Type B pancreatic cell (in vitro differentiated cells): ENCODE results near the gene KREMEN1. TPM values are rescaled to one million over a fixed set of nuclear protein-coding genes. Genes with fewer than 3 reads are reported as not detected.

Experiments
- DNase-seq: peaks from one replicate; pipeline ENCODE4 v3.0.0; 2021; ENCODE audit warnings: mixed read lengths; ENCODE audit not compliant: unreplicated experiment; ENCODE audit errors: extremely low spot score
- H3K27ac Mint-ChIP-seq: 2 replicates; pipeline ENCODE4 v1.8.0; 2021; ENCODE audit warnings: mild to moderate bottlenecking, mixed read lengths
- H3K27me3 Mint-ChIP-seq: 2 replicates; pipeline ENCODE4 v1.8.0; 2021; ENCODE audit warnings: mixed read lengths
- H3K36me3 Mint-ChIP-seq: 2 replicates; pipeline ENCODE4 v1.8.0; 2021; ENCODE audit warnings: mixed read lengths
- H3K4me1 Mint-ChIP-seq: one replicate; pipeline ENCODE4 v1.8.0; 2021; ENCODE audit warnings: mixed read lengths; ENCODE audit not compliant: unreplicated experiment
- H3K4me3 Mint-ChIP-seq: 2 replicates; pipeline ENCODE4 v1.8.0; 2021; ENCODE audit warnings: mild to moderate bottlenecking, mixed read lengths
- H3K9me3 Mint-ChIP-seq: 2 replicates; pipeline ENCODE4 v1.8.0; 2021; ENCODE audit warnings: mixed read lengths
- CTCF ChIP-seq: fragments of 200-600 bp; sonication (generic); conservative IDR thresholded peaks from 2 replicates; pipeline ENCODE4 v1.5.0; 2021; ENCODE audit warnings: antibody characterized with exemption, mild to moderate bottlenecking
- total RNA-seq: library from RNA; stranded (reverse); gene quantifications from 2 replicates; pipeline ENCODE4 v1.2.1, GENCODE V29; 2021; ENCODE audit warnings: low replicate concordance

The KREMEN1 gene
- total RNA-seq, 1 donor from 2014 or later, result 26.2 TPM

- TF ChIP-seq CTCF, result no peak
- no peaks in the 10 kb centered on the region for H3K36me3 Mint-ChIP-seq
Observed at GRCh38 chr22:29165321-29166060, 92.7 kb downstream of the KREMEN1 start.

GRCh38 chr22:29166180-29166579, 93.3 kb downstream of the KREMEN1 start:
- H3K9me3 Mint-ChIP-seq, result no peaks in the 10 kb centered on the region
- no peak overlapping the region for H3K4me3 Mint-ChIP-seq
- no peaks in the 10 kb centered on the region for H3K4me1 Mint-ChIP-seq
- H3K36me3 Mint-ChIP-seq, result no peaks in the 10 kb centered on the region
- no peak for TF ChIP-seq CTCF
- H3K27me3 Mint-ChIP-seq, result no peaks in the 10 kb centered on the region
- H3K27ac Mint-ChIP-seq, result no peak overlapping the region
- DNase-seq, result no peak

More at GRCh38 chr22:29165321-29166060, 92.7 kb downstream of the KREMEN1 start:
- H3K4me1 Mint-ChIP-seq, result no peaks in the 10 kb centered on the region
- H3K9me3 Mint-ChIP-seq, result no peaks in the 10 kb centered on the region
- no peaks in the 10 kb centered on the region for H3K27me3 Mint-ChIP-seq
- no peak for DNase-seq
- H3K4me3 Mint-ChIP-seq, result no peak overlapping the region
- no peak overlapping the region for H3K27ac Mint-ChIP-seq

GRCh38 chr22:29167032-29167911, 94.4 kb downstream of the KREMEN1 start:
- DNase-seq, result no peak
- Mint-ChIP-seq H3K9me3 (no peaks in the 10 kb centered on the region), H3K27ac (no peak overlapping the region), H3K4me3 (no peak overlapping the region), H3K36me3 (no peaks in the 10 kb centered on the region), H3K4me1 (no peaks in the 10 kb centered on the region), H3K27me3 (no peaks in the 10 kb centered on the region)
- no peak for TF ChIP-seq CTCF

GRCh38 chr22:29171721-29172120, 98.9 kb downstream of the KREMEN1 start:
- Mint-ChIP-seq H3K9me3 (peaks cover 6% of the 10 kb centered on the region), H3K27me3 (no peaks in the 10 kb centered on the region), H3K36me3 (no peaks in the 10 kb centered on the region), H3K4me1 (no peaks in the 10 kb centered on the region), H3K4me3 (no peak overlapping the region), H3K27ac (no peak overlapping the region)
- no peak for TF ChIP-seq CTCF
- DNase-seq, result no peak

- TF ChIP-seq CTCF, result no peak
- peaks cover 6% of the 10 kb centered on the region for H3K9me3 Mint-ChIP-seq
- H3K36me3 Mint-ChIP-seq, result no peaks in the 10 kb centered on the region
- no peaks in the 10 kb centered on the region for H3K4me1 Mint-ChIP-seq
- H3K4me3 Mint-ChIP-seq, result no peak overlapping the region
- H3K27ac Mint-ChIP-seq, result no peak overlapping the region
- no peaks in the 10 kb centered on the region for H3K27me3 Mint-ChIP-seq
- no peak for DNase-seq
Observed at GRCh38 chr22:29172216-29172615, 99.4 kb downstream of the KREMEN1 start.
